Keratinocyte (primary cell): Measurements from ENCODE around the gene TRIP13. TPM values are rescaled to one million over a fixed set of nuclear protein-coding genes. Genes with fewer than 3 reads are reported as not detected.

ENCODE experiments used
- DNase-seq: peaks from one replicate; pipeline ENCODE4 v3.0.0-alpha.2; 2011; ENCODE audit warnings: low read depth, missing footprints, low spot score
- FAIRE-seq: peaks from 2 replicates; lab custom pipeline; 2011; peaks lifted over from hg19 to GRCh38; lab: Jason Lieb, UNC
- H2AFZ ChIP-seq: 2 replicates; pipeline ENCODE4 v1.6.0; 2012; ENCODE audit warnings: low read length, control low read depth, inconsistent platforms; ENCODE audit not compliant: control insufficient read depth
- H3K27ac ChIP-seq: 2 replicates; pipeline ENCODE4 v1.5.1; 2011; ENCODE audit warnings: low read length; ENCODE audit not compliant: control insufficient read depth, insufficient read depth
- H3K27me3 ChIP-seq: 3 replicates; pipeline ENCODE4 v1.6.0; 2011; ENCODE audit warnings: low read length; ENCODE audit not compliant: control insufficient read depth, insufficient read depth; ENCODE audit errors: extremely low read depth
- H3K36me3 ChIP-seq, 2 experiments: 2 replicates in 1 of 2; 3 replicates in 1 of 2; pipeline ENCODE4 v1.5.1; 2011; ENCODE audit warnings: low read length in 2 of 2, mild to moderate bottlenecking in 1 of 2; ENCODE audit not compliant: control insufficient read depth in 2 of 2, insufficient read depth in 2 of 2; ENCODE audit errors: extremely low read depth in 1 of 2
- H3K4me1 ChIP-seq: 3 replicates; pipeline ENCODE4 v1.5.1; 2011; ENCODE audit warnings: low read length; ENCODE audit not compliant: control insufficient read depth, insufficient read depth; ENCODE audit errors: extremely low read depth
- H3K4me2 ChIP-seq: 3 replicates; pipeline ENCODE4 v1.6.0; 2011; ENCODE audit warnings: low read depth, low read length; ENCODE audit not compliant: control insufficient read depth, insufficient read depth; ENCODE audit errors: extremely low read depth
- H3K4me3 ChIP-seq, 3 experiments: fragments of 200-600 bp in 1 of 3; sonication (generic) in 1 of 3; 2 replicates in 2 of 3; 3 replicates in 1 of 3; pipeline ENCODE4 v1.5.1; 2011 to 2016; ENCODE audit warnings: low read length in 3 of 3, mild to moderate bottlenecking in 3 of 3, control low read depth in 2 of 3, inconsistent platforms in 1 of 3, low read depth in 1 of 3, mixed read lengths in 1 of 3, mixed run types in 1 of 3, moderate library complexity in 1 of 3; ENCODE audit not compliant: control insufficient read depth in 2 of 3, insufficient read depth in 2 of 3; ENCODE audit errors: extremely low read depth in 1 of 3
- H3K79me2 ChIP-seq: 2 replicates; pipeline ENCODE4 v1.6.0; 2012; ENCODE audit warnings: low read length; ENCODE audit not compliant: control insufficient read depth, insufficient read depth
- H3K9ac ChIP-seq: 3 replicates; pipeline ENCODE4 v1.6.0; 2011; ENCODE audit warnings: low read length; ENCODE audit not compliant: control insufficient read depth, insufficient read depth; ENCODE audit errors: extremely low read depth
- H3K9me1 ChIP-seq: 3 replicates; pipeline ENCODE4 v1.6.0; 2011; ENCODE audit warnings: low read length; ENCODE audit not compliant: control insufficient read depth, insufficient read depth; ENCODE audit errors: extremely low read depth
- H3K9me3 ChIP-seq: 2 replicates; pipeline ENCODE4 v1.5.1; 2012; ENCODE audit warnings: low read depth, low read length; ENCODE audit not compliant: control insufficient read depth
- H4K20me1 ChIP-seq: 3 replicates; pipeline ENCODE4 v1.6.0; 2011; ENCODE audit warnings: low read length; ENCODE audit not compliant: control insufficient read depth, insufficient read depth; ENCODE audit errors: extremely low read depth
- EZH2 ChIP-seq: IDR thresholded peaks from one replicate; pipeline ENCODE4 v1.6.1; 2012; ENCODE audit warnings: inconsistent platforms, mild to moderate bottlenecking, low read length, moderate library complexity
- dilution Hi-C: fragments of 300-500 bp; cut with MboI; formaldehyde crosslinking; loops from one replicate; pipeline ENCODE4 v1.7.0; 2020; ENCODE audit warnings: low sequenced_read_pairs; ENCODE audit not compliant: extremely low pct_ligation_motif_present
- polyA plus RNA-seq, 5 experiments: library from polyadenylated mRNA; depleted of rRNA in 3 of 5; stranded (reverse) in 3 of 5; stranded (forward) in 1 of 5; unstranded in 1 of 5; fragments of >200 nt; gene quantifications; 1 replicate in 1 of 5; 2 replicates in 3 of 5; 3 replicates in 1 of 5; pipeline versions ENCODE4 v1.2.1 to v1.2.3, GENCODE V29; 2011 to 2012; ENCODE audit warnings: missing spikeins in 2 of 5, low read depth in 1 of 5, low replicate concordance in 1 of 5
- TF ChIP-seq, protein P1 (sequence below), 3 experiments: IDR thresholded peaks in 1 of 3; conservative IDR thresholded peaks in 1 of 3; optimal IDR thresholded peaks in 1 of 3; 2 replicates in 2 of 3; 3 replicates in 1 of 3; pipeline versions ENCODE3 to v1.5.1; 2011; ENCODE audit warnings: low read length in 3 of 3, mild to moderate bottlenecking in 3 of 3, moderate library complexity in 2 of 3, control low read depth in 1 of 3, inconsistent platforms in 1 of 3; ENCODE audit not compliant: insufficient read depth in 2 of 3; ENCODE audit errors: extremely low read depth in 1 of 3

The TRIP13 gene
- polyA plus RNA-seq, 1 donor (not counting 4 experiments of a cell fraction or from before 2014, with no cell fraction given) = 37.8 TPM

DNA sequence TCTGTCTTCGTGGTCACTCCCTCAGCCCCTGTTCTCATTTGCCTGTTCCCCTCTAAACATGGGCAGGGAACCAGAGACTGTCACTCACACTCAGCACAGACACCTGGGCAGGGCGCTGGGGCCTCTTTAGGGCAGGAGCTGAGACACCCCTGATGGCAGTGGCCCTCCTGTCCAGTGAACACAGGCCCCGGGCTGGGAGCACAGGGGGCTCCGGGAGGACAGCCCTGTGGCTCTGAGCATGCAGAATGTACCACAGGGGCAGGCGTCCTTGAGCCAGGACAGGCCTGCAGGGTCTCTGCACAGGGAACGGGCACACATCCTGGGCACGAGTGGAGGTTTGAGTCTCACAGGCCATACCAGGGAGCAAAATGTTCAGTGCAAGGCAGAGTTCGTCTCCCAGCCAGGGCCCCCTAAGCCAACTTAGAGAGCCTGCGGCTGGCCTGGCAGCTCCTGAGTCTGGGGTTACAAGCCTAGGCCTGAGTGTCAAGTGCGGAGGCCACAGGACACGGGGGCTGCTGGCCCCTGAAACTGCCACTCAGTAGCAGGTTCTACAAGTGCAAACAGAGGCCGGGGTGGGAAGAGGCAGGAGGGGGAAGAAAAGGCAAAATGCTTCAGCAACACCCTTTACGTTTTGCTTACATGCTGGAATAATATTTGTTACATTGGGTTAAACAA is 60.0 kb downstream of the TRIP13 start:
- no peak overlapping the region for H3K4me3 ChIP-seq
- H3K79me2 ChIP-seq = no peaks in the 10 kb centered on the region
- H3K9me1 ChIP-seq = no peaks in the 10 kb centered on the region
- no peak overlapping the region for H3K9ac ChIP-seq
- H3K27me3 ChIP-seq = peaks cover 16% of the 10 kb centered on the region
- FAIRE-seq = no peak
- H3K4me1 ChIP-seq = peaks cover 10% of the 10 kb centered on the region
- no peaks in the 10 kb centered on the region for H3K36me3 ChIP-seq
- H4K20me1 ChIP-seq = no peaks in the 10 kb centered on the region
- dilution Hi-C loops = no loop called here
- no peaks in the 10 kb centered on the region for H3K9me3 ChIP-seq
- no peak overlapping the region for H3K4me2 ChIP-seq
- TF ChIP-seq, protein P1, sequence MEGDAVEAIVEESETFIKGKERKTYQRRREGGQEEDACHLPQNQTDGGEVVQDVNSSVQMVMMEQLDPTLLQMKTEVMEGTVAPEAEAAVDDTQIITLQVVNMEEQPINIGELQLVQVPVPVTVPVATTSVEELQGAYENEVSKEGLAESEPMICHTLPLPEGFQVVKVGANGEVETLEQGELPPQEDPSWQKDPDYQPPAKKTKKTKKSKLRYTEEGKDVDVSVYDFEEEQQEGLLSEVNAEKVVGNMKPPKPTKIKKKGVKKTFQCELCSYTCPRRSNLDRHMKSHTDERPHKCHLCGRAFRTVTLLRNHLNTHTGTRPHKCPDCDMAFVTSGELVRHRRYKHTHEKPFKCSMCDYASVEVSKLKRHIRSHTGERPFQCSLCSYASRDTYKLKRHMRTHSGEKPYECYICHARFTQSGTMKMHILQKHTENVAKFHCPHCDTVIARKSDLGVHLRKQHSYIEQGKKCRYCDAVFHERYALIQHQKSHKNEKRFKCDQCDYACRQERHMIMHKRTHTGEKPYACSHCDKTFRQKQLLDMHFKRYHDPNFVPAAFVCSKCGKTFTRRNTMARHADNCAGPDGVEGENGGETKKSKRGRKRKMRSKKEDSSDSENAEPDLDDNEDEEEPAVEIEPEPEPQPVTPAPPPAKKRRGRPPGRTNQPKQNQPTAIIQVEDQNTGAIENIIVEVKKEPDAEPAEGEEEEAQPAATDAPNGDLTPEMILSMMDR (optimal IDR thresholded peaks at IDR 0.05 in 1 of 3, IDR thresholded peaks at IDR 0.05 in 1 of 3, conservative IDR thresholded peaks at IDR 0.05 in 1 of 3; ENCODE audit: extremely low read depth in 1 of 3, insufficient read depth in 2 of 3, low read length in 3 of 3) = no peak
- H3K27ac ChIP-seq = no peak overlapping the region
- DNase-seq = no peak
- no peak overlapping the region for H2AFZ ChIP-seq

DNA sequence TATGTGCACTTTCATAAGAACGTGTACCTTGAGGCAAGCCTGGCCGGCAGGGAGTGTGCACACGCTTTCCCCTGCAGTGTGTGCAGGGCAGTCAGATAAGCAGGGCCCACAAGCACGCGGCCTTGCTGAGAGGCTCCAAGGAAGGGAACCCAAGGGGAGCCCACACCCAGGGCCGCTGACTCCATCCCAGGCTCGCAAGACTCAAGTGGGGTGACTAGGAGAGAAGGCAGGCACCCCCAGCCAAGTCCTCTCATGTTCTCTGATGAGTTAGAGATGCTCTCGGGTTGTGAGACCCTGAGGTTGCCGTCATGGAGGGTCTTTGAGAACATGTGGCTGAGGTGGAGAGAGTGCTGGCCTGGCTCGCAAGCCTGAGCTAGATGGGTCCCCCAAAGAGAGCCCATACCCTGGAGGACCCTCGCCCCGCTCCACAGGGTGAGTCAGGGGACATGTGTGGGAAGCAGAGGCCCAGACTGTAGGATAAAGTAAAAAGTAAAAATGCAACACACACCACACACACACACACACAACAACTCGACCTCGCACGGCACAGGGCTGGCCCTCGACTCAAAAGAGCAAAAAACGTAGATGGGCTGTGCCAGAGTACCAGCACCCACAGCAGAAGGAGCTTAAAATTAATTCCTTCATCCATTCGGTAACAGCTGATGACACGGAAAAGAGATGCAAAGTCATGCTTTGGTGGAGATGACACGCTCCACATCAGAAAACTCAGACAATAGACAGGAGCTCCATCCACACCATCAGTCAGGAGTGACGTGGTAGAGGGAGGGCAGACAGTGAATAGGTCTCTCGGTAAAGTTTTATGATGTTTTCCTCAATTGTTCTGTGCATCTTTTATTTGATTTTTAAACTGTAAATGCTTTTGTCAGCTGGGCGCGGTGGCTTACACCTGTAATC is 61.1 kb downstream of the TRIP13 start:
- Histone ChIP-seq H3K27ac (no peak overlapping the region), H3K9me3 (no peaks in the 10 kb centered on the region), H4K20me1 (no peaks in the 10 kb centered on the region), H3K79me2 (no peaks in the 10 kb centered on the region), H3K4me2 (no peak overlapping the region), H3K4me1 (peaks cover 10% of the 10 kb centered on the region), H3K27me3 (peaks cover 9% of the 10 kb centered on the region), H3K9me1 (no peaks in the 10 kb centered on the region), H3K4me3 (no peak overlapping the region), H2AFZ (no peak overlapping the region), H3K36me3 (no peaks in the 10 kb centered on the region), H3K9ac (no peak overlapping the region)
- dilution Hi-C loops = no loop called here
- no peak for TF ChIP-seq EZH2
- TF ChIP-seq, protein P1 (optimal IDR thresholded peaks at IDR 0.05 in 1 of 3, IDR thresholded peaks at IDR 0.05 in 1 of 3, conservative IDR thresholded peaks at IDR 0.05 in 1 of 3; ENCODE audit: extremely low read depth in 1 of 3, insufficient read depth in 2 of 3, low read length in 3 of 3) = no peak
- no peak for FAIRE-seq
- no peak for DNase-seq
